ENCODE measurements around the gene CACNA1C. TPM values are rescaled to one million over a fixed set of nuclear protein-coding genes. Genes with fewer than 3 reads are reported as not detected.
A peak's percentile ranks its signal among the peaks of the same experiment; 100 is the strongest.

Gene CACNA1C
- total RNA-seq, 1 donor from 2014 or later = 15.6 TPM

DNA sequence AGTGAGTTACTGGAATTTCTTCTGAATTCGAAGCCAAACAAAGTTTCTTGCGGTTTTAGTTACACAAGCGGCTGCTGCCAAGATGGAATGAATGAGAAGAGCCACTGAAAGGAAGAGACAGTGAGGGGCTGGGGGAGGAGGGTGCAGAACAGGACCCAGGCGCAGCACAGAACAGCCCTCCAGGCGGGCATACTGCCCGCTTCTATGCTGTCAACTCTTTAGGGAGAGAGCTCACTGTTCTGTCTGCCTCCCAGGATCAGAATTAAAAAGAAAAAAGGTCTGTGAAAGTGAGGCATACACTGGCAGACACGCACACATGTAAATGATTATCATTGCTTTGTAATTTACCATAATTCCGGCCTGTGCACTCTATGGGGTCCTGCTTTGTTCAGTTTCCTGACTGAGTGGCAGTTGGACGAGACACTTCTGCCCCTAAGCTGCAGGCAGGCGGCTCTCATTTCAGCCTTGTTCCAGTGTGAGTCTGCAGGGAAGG, 231.6 kb downstream of the CACNA1C start:
- H3K4me3 ChIP-seq = no peak overlapping the region
- no peak for ATAC-seq
- H3K27me3 ChIP-seq = no peaks in the 10 kb centered on the region
- no peaks in the 10 kb centered on the region for H3K36me3 ChIP-seq
- peak overlapping the region; percentile 47 for H3K27ac ChIP-seq
- peaks cover 49% of the 10 kb centered on the region for H3K4me1 ChIP-seq
- intact Hi-C loops (cut with DNase I) = no loop called here
- TF ChIP-seq, protein P1, sequence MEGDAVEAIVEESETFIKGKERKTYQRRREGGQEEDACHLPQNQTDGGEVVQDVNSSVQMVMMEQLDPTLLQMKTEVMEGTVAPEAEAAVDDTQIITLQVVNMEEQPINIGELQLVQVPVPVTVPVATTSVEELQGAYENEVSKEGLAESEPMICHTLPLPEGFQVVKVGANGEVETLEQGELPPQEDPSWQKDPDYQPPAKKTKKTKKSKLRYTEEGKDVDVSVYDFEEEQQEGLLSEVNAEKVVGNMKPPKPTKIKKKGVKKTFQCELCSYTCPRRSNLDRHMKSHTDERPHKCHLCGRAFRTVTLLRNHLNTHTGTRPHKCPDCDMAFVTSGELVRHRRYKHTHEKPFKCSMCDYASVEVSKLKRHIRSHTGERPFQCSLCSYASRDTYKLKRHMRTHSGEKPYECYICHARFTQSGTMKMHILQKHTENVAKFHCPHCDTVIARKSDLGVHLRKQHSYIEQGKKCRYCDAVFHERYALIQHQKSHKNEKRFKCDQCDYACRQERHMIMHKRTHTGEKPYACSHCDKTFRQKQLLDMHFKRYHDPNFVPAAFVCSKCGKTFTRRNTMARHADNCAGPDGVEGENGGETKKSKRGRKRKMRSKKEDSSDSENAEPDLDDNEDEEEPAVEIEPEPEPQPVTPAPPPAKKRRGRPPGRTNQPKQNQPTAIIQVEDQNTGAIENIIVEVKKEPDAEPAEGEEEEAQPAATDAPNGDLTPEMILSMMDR (IDR thresholded peaks at IDR 0.05) = no peak
- H3K9me3 ChIP-seq = no peaks in the 10 kb centered on the region
- peak; percentile 40 for DNase-seq

DNA sequence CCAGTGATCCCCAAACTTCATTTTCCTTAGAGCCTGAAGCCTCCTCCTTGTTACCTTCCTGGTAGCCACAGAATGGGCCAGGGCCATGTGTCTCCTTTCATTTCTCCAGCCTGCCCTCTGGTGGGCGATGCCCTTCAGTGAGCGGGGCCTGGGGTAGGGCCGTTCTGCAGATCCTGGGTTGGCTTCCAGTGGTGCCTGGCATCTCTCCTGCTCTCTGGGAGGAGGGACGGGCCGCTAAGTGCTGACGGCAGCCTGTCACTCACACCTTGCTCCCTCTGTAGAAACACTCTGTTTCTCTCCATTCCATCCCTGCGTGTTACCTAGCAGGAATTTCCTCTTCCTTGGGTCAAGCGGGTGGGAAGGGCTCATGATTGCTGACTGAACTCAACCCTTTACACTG, 232.1 kb downstream of the CACNA1C start:
- Histone ChIP-seq H3K27ac (no peak overlapping the region), H3K4me3 (no peak overlapping the region), H3K4me1 (peaks cover 49% of the 10 kb centered on the region), H3K9me3 (no peaks in the 10 kb centered on the region), H3K27me3 (no peaks in the 10 kb centered on the region), H3K36me3 (no peaks in the 10 kb centered on the region)
- DNase-seq (peak; percentile 70), ATAC-seq (peak; percentile 78)
- intact Hi-C loops (cut with DNase I) = no loop called here
- TF ChIP-seq, protein P1 (IDR thresholded peaks at IDR 0.05) = peak; percentile 58

- ATAC-seq = no peak
- TF ChIP-seq, protein P1 (IDR thresholded peaks at IDR 0.05) = no peak
- peak; percentile 25 for DNase-seq
- Histone ChIP-seq H3K27me3 (no peaks in the 10 kb centered on the region), H3K9me3 (no peaks in the 10 kb centered on the region), H3K27ac (peak overlapping the region; percentile 21), H3K4me3 (no peak overlapping the region), H3K4me1 (peaks cover 49% of the 10 kb centered on the region), H3K36me3 (no peaks in the 10 kb centered on the region)
- intact Hi-C loops (cut with DNase I) = no loop called here
Observed at GRCh38 chr12:2285462-2285861, 232.7 kb downstream of the CACNA1C start.

- intact Hi-C loops (cut with DNase I) = no loop called here
- no peak for DNase-seq
- Histone ChIP-seq H3K27ac (peak overlapping the region; percentile 21), H3K36me3 (no peaks in the 10 kb centered on the region), H3K9me3 (no peaks in the 10 kb centered on the region), H3K4me3 (no peak overlapping the region), H3K27me3 (no peaks in the 10 kb centered on the region), H3K4me1 (peaks cover 49% of the 10 kb centered on the region)
- ATAC-seq = no peak
- TF ChIP-seq, protein P1 (IDR thresholded peaks at IDR 0.05) = no peak
Observed at GRCh38 chr12:2286047-2286446, 233.3 kb downstream of the CACNA1C start.

DNA sequence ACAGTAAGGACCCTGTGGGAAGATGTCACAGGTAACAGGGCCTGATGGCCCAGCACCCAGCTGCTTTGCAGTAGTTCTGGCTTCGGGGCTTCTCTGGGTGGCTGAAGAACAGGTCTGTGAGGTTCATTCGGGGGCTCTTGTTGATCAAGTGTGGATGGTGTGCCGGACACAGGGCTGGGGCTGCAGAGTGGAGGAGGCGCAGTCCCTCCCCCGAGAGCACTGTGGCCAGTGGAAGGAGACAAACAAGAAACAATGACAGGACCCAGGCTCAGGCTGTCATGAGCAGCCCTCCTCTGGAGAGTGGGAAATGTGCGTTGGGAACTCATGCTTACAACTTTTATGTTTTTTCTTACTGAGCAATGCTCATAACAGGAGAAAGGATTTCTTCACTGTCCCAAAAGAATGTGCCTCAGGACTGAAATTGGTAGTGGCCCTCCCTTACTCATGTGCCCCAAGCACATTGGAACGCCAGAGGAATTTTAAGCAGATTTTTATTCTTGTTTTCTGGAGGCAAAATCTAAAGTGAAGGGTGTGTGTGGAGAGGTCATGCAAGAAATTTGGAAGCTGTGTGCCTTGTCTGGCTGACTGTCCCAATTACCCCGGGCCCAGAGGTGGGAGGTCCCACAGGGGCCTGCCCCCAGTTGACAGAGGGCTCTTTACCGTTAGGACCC, 233.8 kb downstream of the CACNA1C start:
- DNase-seq (peak; percentile 47), ATAC-seq (peak; percentile 7)
- H3K36me3 ChIP-seq = no peaks in the 10 kb centered on the region
- H3K27ac ChIP-seq = peak overlapping the region; percentile 55
- H3K4me1 ChIP-seq = peaks cover 49% of the 10 kb centered on the region
- no peaks in the 10 kb centered on the region for H3K27me3 ChIP-seq
- intact Hi-C loops (cut with DNase I) = no loop called here
- no peak overlapping the region for H3K4me3 ChIP-seq
- H3K9me3 ChIP-seq = no peaks in the 10 kb centered on the region
- TF ChIP-seq, protein P1 (IDR thresholded peaks at IDR 0.05) = no peak

Measured in upper lobe of right lung (tissue), 1 donor.